Measurements from ENCODE around the gene S100A6.

The S100A6 gene

DNA sequence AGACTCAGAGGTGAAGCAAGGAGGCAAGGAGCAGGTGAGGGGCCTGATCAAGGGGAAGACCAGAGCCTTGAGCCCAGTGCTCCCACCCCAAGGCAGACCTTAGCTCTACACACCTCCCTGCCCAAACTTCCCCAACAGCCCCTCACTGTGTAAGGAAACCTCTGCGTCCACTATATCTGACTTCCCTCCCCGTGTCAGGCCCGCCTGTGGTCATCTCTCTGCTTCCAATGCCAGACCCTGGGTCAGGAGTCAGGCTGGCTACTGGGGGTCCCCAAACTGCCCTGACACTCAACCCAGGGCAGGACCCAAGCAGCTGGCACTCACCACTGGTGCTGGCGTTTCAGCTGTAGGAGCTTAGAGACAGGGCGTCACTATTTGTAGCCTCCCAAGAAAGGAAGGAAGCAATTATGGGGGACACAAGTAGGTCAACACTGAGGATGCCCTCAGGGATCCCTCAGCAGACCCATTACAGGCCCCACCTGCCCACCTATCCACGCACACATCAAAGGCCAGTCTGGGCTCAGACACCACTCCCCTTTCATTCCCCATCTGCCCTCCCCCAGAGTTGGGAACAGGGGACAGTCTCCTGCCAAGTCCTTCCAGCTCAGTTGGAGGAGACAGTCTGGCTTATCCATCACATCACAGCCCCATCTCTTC lies 14.1 kb upstream of the S100A6 start:
- TF ChIP-seq, protein P1, sequence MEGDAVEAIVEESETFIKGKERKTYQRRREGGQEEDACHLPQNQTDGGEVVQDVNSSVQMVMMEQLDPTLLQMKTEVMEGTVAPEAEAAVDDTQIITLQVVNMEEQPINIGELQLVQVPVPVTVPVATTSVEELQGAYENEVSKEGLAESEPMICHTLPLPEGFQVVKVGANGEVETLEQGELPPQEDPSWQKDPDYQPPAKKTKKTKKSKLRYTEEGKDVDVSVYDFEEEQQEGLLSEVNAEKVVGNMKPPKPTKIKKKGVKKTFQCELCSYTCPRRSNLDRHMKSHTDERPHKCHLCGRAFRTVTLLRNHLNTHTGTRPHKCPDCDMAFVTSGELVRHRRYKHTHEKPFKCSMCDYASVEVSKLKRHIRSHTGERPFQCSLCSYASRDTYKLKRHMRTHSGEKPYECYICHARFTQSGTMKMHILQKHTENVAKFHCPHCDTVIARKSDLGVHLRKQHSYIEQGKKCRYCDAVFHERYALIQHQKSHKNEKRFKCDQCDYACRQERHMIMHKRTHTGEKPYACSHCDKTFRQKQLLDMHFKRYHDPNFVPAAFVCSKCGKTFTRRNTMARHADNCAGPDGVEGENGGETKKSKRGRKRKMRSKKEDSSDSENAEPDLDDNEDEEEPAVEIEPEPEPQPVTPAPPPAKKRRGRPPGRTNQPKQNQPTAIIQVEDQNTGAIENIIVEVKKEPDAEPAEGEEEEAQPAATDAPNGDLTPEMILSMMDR (IDR thresholded peaks at IDR 0.05): no peak

DNA sequence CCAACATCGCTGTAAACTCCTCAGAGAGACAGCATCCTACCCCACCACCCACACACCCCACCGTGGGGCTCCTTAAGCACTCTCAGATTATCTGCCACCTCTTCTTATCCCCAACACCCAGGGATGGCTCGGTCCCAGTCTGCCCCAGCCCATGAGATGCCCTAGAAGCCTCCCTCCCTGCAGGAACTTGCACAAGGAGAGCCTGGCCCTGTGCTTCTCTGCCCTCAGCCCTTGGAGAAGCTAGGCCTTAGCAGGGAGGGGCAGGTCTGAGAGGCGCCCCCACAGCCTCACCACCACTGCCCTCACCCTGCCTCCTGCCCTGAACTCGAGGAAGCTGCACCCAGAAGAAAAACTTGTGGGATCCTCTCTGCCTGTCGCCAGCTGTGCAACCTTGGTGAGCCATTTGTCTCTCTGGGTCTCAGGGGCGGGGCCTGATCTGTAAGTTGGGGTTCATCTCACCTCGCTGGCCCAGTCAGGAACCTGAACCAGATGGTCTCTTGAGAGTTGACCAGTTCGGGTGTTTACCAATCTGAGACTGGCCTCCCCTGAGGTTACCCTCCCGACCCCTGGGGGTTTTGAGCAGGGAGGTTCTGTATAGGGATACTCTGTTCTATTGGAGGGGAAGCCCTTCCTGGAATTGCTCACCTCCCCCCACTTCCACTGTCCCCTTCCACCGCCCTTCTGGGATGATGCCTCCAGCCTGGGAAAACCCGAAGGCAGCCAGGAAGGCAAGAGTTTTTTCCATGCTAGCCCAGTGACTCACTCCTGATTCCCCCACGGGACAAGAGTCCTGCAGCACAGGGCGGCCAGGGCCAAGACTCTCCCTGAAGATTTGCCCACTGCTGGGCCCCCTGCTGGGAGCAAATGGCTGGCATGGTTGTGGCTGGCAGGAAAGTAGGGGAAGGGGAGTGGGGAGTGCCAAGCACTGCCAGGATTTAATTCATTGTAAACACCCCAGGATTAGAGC lies 13.2 kb upstream of the S100A6 start, which contains the start of gene S100A3:
TSS of gene S100A3 (minus strand) at position 537 of the 967 bp plus-strand sequence. CDS start 773 bp downstream, outside the sequence.
- TF ChIP-seq, protein P1 (IDR thresholded peaks at IDR 0.05): no peak

DNA sequence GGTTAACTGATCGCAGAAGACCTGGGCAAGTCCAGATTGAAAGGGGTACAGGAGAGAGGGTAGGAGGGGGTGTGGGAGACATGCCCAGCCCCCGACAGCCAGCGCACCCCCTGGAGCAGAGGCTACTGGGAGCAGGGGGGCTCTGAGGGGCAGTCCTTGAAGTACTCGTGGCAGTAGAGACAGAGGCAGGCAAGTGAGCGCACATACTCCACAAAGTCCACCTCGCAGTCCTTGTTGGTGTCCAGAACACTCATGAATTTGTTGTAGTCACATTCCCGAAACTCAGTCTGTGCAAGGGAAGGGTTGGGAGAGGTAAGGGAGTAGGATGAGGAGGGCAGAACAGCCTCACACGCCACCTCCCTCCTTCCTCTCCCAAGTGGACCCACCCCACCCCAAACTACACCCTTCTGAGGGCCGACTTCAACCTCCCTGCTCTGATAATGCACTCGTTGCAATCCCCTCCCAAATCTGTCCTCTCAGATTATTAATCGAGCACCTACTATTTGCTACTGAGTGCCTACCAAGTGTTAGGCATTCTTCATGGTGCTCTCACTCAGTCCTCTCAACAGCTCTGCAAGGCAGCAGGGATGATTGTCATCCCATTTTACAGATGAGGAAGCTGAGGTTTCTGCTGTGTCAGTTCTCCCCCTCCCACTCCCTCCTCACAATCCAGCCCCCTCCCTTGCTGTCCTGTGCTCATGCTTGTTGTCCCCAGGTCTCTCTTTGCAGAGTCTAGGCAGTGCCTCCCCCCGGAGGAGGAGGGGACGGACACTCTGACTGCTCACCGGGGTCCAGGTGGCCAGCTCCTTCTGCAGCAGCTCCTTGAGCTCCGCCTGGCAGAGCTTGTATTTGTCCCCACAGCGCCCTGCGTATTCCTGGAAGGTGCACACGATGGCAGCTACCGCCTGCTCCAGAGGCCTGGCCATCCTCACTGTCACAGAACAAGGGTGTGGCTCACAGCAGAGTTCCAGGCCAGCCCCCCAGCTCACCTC lies 12.1 kb upstream of the S100A6 start:
- TF ChIP-seq, protein P1 (IDR thresholded peaks at IDR 0.05): no peak

DNA sequence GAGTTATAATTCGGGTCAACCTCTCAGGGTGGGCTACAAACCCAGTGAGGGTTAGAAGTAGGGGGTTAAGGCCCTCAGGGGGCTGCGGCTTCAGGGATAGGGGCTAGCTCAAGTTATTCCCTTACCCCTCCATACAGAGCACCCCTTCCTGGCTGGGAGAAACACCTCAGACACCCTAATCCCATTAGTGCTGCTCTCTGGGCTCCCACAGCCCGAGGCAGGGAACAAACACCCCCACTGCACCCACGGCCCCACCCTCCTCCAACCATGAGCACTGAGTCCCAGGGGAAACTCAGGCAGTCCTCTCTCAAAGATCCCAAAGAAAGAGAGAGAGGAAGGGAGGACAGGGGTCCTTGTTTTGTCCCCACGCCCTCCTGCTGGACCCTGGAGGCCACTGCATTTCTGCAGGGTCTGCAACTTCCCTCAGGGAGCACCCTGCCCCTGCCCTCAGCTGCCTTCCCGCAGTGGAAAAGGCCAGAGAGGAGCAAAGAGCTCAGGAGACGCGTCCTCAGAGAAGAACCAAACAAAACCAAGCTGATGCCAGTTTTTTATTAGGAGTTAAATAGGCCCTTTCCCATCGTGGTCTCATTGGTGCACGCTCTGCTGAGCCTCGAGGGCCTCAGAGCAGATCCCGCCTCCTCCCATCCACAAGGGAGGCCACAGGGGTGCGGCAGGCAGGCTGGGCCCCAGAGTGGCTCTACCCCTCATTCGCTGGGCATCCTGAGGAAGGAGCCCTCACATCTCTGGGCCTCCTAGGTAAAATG lies 11.2 kb upstream of the S100A6 start:
- TF ChIP-seq, protein P1 (IDR thresholded peaks at IDR 0.05): no peak

DNA sequence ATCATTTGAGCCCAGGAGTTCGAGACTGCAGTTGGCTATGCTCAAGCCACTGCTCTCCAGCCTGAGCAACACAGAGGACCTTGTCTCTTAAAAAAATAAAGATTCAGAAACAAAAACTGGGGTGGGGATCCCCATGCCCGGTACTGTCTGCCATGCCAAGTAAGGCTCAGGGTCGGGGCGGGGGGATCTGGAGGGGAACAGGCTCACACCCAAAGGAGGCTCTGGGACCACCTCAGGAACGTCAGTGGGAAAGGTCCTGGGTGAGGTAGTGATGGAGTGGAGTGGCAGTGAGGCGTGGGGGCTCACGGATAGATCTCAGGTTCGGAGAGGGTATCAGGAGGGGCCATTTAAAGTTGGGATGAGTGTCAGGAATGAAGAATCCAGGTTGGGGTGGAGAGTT lies 10.6 kb upstream of the S100A6 start:
- TF ChIP-seq, protein P1 (IDR thresholded peaks at IDR 0.05): no peak

DNA sequence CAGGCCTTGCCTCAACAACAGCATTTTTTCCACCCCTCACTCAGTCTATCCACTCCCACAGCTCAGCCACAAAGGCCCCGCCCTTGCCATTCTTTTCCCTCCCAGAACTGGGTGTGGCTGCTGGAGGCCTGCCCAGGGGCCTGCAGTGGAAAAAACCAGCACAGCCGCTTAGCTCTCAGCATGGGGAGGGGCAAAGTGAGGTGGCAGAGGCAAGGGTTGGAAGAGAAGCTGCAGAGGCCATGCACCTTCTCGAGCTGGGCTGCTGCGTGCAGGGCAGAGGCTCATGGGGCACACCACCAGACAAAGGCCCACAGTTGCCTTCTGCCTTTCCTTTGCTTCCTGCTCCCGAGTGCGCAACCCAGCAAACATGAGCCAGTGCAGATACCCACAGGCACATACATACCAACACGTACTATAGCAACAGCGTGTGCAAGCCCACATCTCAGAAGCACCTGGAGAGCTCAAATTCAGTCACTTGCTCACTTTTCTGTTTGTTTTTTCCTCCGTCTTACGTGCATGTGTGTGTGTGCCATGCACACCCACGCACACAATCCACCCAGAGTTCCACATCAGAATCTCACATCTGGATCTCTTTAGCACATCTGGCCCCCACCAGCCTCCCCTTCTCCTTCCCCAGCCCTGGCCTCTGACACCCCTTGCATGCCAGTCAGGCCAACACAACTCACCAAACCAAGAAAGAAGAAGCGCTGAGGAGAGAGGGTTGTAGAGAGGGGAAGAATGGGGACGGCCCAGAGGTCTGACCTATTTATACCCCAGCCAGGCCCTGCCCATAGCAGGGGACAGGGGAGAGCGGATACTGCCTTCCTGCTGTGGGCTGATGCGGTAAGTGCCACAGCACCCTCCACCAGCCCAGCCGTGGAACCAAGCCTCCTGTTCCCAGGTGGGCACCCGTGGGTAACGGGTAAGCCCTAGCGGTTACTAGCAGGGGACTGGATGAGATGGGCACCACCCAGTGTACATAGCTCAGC lies 9.6 kb upstream of the S100A6 start, which contains the start of gene S100A4:
TSS of gene S100A4 (minus strand) at position 740 of the 989 bp plus-strand sequence. CDS start 1,012 bp downstream, outside the sequence.
- TF ChIP-seq, protein P1 (IDR thresholded peaks at IDR 0.05): no peak
